Measurements from ENCODE around the gene MAN2C1.
"Not testable (repeated sequence)": the region's sequence is repeated elsewhere in the genome, so short reads cannot be mapped to it uniquely, and the experiment has no call there.

The MAN2C1 gene

GRCh38 chr15:75313116-75313845, 55.1 kb downstream of the MAN2C1 start:
- DNase-seq (ENCODE audit: low read depth, low spot score) = no peak
- TF ChIP-seq, protein P1, sequence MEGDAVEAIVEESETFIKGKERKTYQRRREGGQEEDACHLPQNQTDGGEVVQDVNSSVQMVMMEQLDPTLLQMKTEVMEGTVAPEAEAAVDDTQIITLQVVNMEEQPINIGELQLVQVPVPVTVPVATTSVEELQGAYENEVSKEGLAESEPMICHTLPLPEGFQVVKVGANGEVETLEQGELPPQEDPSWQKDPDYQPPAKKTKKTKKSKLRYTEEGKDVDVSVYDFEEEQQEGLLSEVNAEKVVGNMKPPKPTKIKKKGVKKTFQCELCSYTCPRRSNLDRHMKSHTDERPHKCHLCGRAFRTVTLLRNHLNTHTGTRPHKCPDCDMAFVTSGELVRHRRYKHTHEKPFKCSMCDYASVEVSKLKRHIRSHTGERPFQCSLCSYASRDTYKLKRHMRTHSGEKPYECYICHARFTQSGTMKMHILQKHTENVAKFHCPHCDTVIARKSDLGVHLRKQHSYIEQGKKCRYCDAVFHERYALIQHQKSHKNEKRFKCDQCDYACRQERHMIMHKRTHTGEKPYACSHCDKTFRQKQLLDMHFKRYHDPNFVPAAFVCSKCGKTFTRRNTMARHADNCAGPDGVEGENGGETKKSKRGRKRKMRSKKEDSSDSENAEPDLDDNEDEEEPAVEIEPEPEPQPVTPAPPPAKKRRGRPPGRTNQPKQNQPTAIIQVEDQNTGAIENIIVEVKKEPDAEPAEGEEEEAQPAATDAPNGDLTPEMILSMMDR (IDR thresholded peaks at IDR 0.05; ENCODE audit: low read depth, low read length) = no peak
- in situ Hi-C loops (cut with HindIII; ENCODE audit: low sequenced_read_pairs) = no loop called here
- H3K4me3 ChIP-seq (ENCODE audit: low read depth, low read length) = no peak overlapping the region

GRCh38 chr15:75312548-75312947, 55.9 kb downstream of the MAN2C1 start:
- in situ Hi-C loops (cut with HindIII; ENCODE audit: low sequenced_read_pairs); H3K4me3 ChIP-seq (ENCODE audit: low read depth, low read length): not testable (repeated sequence)
- DNase-seq (ENCODE audit: low read depth, low spot score) = peak; percentile 4

DNA sequence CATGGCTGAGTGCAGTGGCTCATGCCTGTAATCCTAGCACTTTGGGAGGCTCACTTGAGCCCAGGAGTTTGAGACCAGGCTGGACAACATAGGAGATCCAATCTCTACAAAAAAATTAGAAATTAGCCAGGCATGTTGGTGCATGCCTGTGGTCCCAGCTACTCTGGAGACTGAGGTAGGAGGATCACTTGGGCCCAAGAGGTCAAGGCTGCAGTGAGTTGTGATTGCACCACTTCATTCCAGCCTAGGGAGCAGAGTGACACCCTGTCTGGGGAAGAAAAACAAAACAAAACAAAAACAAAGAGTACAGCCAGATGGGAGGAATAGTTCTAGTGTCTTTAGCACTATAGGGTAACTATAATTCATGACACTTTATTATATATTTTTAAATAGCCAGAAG, 58.7 kb downstream of the MAN2C1 start:
- no peak overlapping the region for H3K4me3 ChIP-seq (ENCODE audit: low read depth, low read length)
- TF ChIP-seq, protein P1 (IDR thresholded peaks at IDR 0.05; ENCODE audit: low read depth, low read length) = no peak
- in situ Hi-C loops (cut with HindIII; ENCODE audit: low sequenced_read_pairs) = no loop called here
- no peak for DNase-seq (ENCODE audit: low read depth, low spot score)

GRCh38 chr15:75307778-75308390, 60.5 kb downstream of the MAN2C1 start:
- TF ChIP-seq, protein P1 (IDR thresholded peaks at IDR 0.05; ENCODE audit: low read depth, low read length) = peak; percentile 50
- no peak overlapping the region for H3K4me3 ChIP-seq (ENCODE audit: low read depth, low read length)
- in situ Hi-C loops (cut with HindIII; ENCODE audit: low sequenced_read_pairs) = no loop called here
- DNase-seq (ENCODE audit: low read depth, low spot score) = no peak

DNA sequence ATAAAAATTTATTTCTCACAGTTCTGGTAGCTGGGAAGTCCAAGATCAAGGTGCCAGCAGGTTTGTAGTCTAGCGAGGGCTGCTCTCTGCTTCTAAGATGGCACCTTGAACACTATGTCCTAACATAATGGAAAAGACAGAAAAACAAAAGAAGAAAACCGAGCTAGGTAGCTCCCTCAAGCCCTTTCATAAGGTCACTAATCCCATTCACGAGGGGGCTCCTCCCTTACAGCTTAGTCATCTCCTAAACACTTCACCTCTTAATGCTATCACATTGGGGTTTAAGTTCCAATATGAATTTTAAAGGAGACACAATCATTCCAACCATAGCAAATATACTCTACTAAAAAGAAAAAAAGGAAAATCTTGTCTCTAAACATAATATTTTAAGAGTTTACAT, 62.2 kb downstream of the MAN2C1 start:
- DNase-seq (ENCODE audit: low read depth, low spot score) = no peak
- in situ Hi-C loops (cut with HindIII; ENCODE audit: low sequenced_read_pairs) = no loop called here

More for the DNA sequence above, 62.2 kb downstream of the MAN2C1 start:
- TF ChIP-seq, protein P1 (IDR thresholded peaks at IDR 0.05; ENCODE audit: low read depth, low read length) = no peak
- no peak overlapping the region for H3K4me3 ChIP-seq (ENCODE audit: low read depth, low read length)

Data from astrocyte of the spinal cord (primary cell).